Subcutaneous adipose tissue (tissue), 4 donors: ENCODE data around the gene GMDS. TPM values are rescaled to one million over a fixed set of nuclear protein-coding genes. Genes with fewer than 3 reads are reported as not detected.

ENCODE experiments used
- CTCF ChIP-seq: fragments of 450-650 bp; IDR thresholded peaks from one replicate; pipeline ENCODE4 v1.5.1; 2016; ENCODE audit warnings: low read depth, mild to moderate bottlenecking, control low read depth, antibody characterized with exemption, moderate library complexity
- total RNA-seq, 4 donors: library from RNA; depleted of rRNA; stranded (reverse); fragments of >200 nt; gene quantifications; one replicate each; pipeline ENCODE4 v1.1.0, GENCODE V29; 2016

GMDS gene
- total RNA-seq, 4 donors from 2014 or later: 10.1 to 17.3 (median 13.9) TPM

- no peak for TF ChIP-seq CTCF
Observed at GRCh38 chr6:1840491-1841121, 404.8 kb downstream of the GMDS start.

- no peak for TF ChIP-seq CTCF
Observed at GRCh38 chr6:1839361-1839760, 406.0 kb downstream of the GMDS start.

GRCh38 chr6:1838604-1839213 is 406.7 kb downstream of the GMDS start:
- TF ChIP-seq CTCF: no peak

GRCh38 chr6:1837826-1838225 is 407.6 kb downstream of the GMDS start:
- TF ChIP-seq CTCF: no peak

- TF ChIP-seq CTCF: no peak
Observed at GRCh38 chr6:1836690-1837089, 408.7 kb downstream of the GMDS start.

- no peak for TF ChIP-seq CTCF
Observed at GRCh38 chr6:1834646-1835516, 410.5 kb downstream of the GMDS start.

- no peak for TF ChIP-seq CTCF
Observed at GRCh38 chr6:1834207-1834606, 411.2 kb downstream of the GMDS start.
